ENCODE results near the gene MDM2.
"Not testable (repeated sequence)": the region's sequence is repeated elsewhere in the genome, so short reads cannot be mapped to it uniquely, and the experiment has no call there.

MDM2 gene

GRCh38 chr12:68786929-68787328, 21.0 kb upstream of the MDM2 start:
- DNase-seq: no peak

- DNase-seq: no peak
Observed at GRCh38 chr12:68788554-68789143, 19.3 kb upstream of the MDM2 start.

- DNase-seq: no peak
Observed at GRCh38 chr12:68789144-68789878, 18.7 kb upstream of the MDM2 start.

- no peak for DNase-seq
Observed at GRCh38 chr12:68790081-68790951, 17.7 kb upstream of the MDM2 start.

- no peak for DNase-seq
Observed at GRCh38 chr12:68790952-68791234, 17.1 kb upstream of the MDM2 start.

GRCh38 chr12:68791897-68792481, 16.0 kb upstream of the MDM2 start:
- DNase-seq: no peak

GRCh38 chr12:68792952-68793351, 15.0 kb upstream of the MDM2 start:
- no peak for DNase-seq

GRCh38 chr12:68793436-68793835, 14.5 kb upstream of the MDM2 start:
- DNase-seq: no peak

GRCh38 chr12:68793975-68794652, 13.9 kb upstream of the MDM2 start:
- DNase-seq: no peak

GRCh38 chr12:68794653-68795251, 13.2 kb upstream of the MDM2 start:
- DNase-seq: no peak

GRCh38 chr12:68796399-68796798, 11.6 kb upstream of the MDM2 start:
- no peak for DNase-seq

- DNase-seq: no peak
Observed at GRCh38 chr12:68798882-68799234, 9.1 kb upstream of the MDM2 start.

- DNase-seq: no peak
Observed at GRCh38 chr12:68800294-68800693, 7.7 kb upstream of the MDM2 start.

GRCh38 chr12:68801124-68801523, 6.9 kb upstream of the MDM2 start:
- not testable (repeated sequence) for DNase-seq

- DNase-seq: not testable (repeated sequence)
Observed at GRCh38 chr12:68802372-68802745, 5.6 kb upstream of the MDM2 start.

GRCh38 chr12:68802911-68803651, 4.9 kb upstream of the MDM2 start:
- not testable (repeated sequence) for DNase-seq

GRCh38 chr12:68803948-68804656, 3.9 kb upstream of the MDM2 start:
- DNase-seq: no peak

- DNase-seq: no peak
Observed at GRCh38 chr12:68804657-68805591, 3.1 kb upstream of the MDM2 start.

- DNase-seq: no peak
Observed at GRCh38 chr12:68805592-68806120, 2.3 kb upstream of the MDM2 start.
